PC-3 (cell line): ENCODE results near the gene RNF130.

Experiments used
- EZH2 ChIP-seq: fragments of 300-600 bp; sonication (generic); IDR thresholded peaks from one replicate; pipeline ENCODE4 v1.6.1; 2017; ENCODE audit warnings: antibody characterized with exemption, mild to moderate bottlenecking, low read length; ENCODE audit not compliant: unreplicated experiment
- EZH2phosphoT487 ChIP-seq: fragments of 300-600 bp; sonication (generic); IDR thresholded peaks from 2 replicates; pipeline ENCODE4 v1.6.1; 2018; ENCODE audit warnings: mild to moderate bottlenecking, antibody characterized with exemption, low read length, borderline replicate concordance
- TF ChIP-seq, protein P1 (sequence below): fragments of 300-600 bp; sonication (generic); conservative IDR thresholded peaks from 2 replicates; pipeline ENCODE4 v1.5.1; 2017; ENCODE audit warnings: antibody characterized with exemption, low read depth, mild to moderate bottlenecking, low read length

DNA sequence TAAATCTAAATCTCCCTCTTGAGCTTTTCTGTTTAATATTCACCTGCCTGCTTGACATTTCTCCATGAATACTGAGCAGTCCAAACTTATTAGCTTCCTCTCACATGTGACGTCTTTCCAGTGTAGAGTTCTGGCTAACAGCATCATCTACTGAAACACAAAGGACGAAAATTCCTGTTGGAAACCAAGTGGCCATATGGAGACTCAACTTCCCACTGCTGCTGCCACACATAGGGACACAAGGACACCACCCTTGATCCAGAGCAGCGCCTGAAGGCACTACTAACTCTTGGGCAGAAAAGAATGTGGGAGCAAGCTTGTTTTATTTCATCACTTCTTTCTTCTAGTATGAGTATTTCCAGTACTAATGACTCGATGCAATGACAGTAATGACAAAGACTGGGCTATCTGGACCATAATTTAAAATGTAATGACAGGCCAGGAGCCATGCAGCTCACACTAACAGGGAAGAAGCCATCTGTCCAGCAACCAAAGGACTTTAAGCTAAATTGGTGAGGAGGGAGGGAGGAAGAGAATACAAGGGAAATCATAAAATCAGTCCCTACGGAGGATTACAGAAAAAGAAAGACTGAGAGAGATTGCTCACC lies 19.2 kb downstream of the RNF130 start:
- TF ChIP-seq, protein P1, sequence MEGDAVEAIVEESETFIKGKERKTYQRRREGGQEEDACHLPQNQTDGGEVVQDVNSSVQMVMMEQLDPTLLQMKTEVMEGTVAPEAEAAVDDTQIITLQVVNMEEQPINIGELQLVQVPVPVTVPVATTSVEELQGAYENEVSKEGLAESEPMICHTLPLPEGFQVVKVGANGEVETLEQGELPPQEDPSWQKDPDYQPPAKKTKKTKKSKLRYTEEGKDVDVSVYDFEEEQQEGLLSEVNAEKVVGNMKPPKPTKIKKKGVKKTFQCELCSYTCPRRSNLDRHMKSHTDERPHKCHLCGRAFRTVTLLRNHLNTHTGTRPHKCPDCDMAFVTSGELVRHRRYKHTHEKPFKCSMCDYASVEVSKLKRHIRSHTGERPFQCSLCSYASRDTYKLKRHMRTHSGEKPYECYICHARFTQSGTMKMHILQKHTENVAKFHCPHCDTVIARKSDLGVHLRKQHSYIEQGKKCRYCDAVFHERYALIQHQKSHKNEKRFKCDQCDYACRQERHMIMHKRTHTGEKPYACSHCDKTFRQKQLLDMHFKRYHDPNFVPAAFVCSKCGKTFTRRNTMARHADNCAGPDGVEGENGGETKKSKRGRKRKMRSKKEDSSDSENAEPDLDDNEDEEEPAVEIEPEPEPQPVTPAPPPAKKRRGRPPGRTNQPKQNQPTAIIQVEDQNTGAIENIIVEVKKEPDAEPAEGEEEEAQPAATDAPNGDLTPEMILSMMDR, result no peak
- no peak for TF ChIP-seq EZH2
- TF ChIP-seq EZH2phosphoT487, result no peak
